Colon (tissue), 2 donors: ENCODE results near the gene ASAP2.

Experiments used
- FAIRE-seq: peaks from 2 replicates; lab custom pipeline; 2012; peaks lifted over from hg19 to GRCh38; lab: Jason Lieb, UNC
- donor health status: control.
- donor health status: control.

Gene ASAP2

GRCh38 chr2:9275399-9275798 is 68.8 kb downstream of the ASAP2 start:
- FAIRE-seq, result no peak

GRCh38 chr2:9276074-9276473 is 69.5 kb downstream of the ASAP2 start:
- FAIRE-seq, result no peak

GRCh38 chr2:9276901-9277451 is 70.4 kb downstream of the ASAP2 start:
- no peak for FAIRE-seq

GRCh38 chr2:9278439-9278838 is 71.8 kb downstream of the ASAP2 start:
- no peak for FAIRE-seq

GRCh38 chr2:9279426-9279825 is 72.8 kb downstream of the ASAP2 start:
- no peak for FAIRE-seq

- no peak for FAIRE-seq
Observed at GRCh38 chr2:9280224-9280623, 73.6 kb downstream of the ASAP2 start.

- FAIRE-seq, result no peak
Observed at GRCh38 chr2:9281145-9281544, 74.5 kb downstream of the ASAP2 start.

- no peak for FAIRE-seq
Observed at GRCh38 chr2:9282128-9283112, 75.8 kb downstream of the ASAP2 start.

- no peak for FAIRE-seq
Observed at GRCh38 chr2:9284521-9285297, 78.1 kb downstream of the ASAP2 start.

- no peak for FAIRE-seq
Observed at GRCh38 chr2:9285385-9285920, 78.8 kb downstream of the ASAP2 start.

GRCh38 chr2:9285921-9286320 is 79.3 kb downstream of the ASAP2 start:
- no peak for FAIRE-seq

- no peak for FAIRE-seq
Observed at GRCh38 chr2:9286554-9287399, 80.2 kb downstream of the ASAP2 start.

GRCh38 chr2:9287400-9288045 is 80.9 kb downstream of the ASAP2 start:
- no peak for FAIRE-seq

GRCh38 chr2:9288233-9288632 is 81.6 kb downstream of the ASAP2 start:
- FAIRE-seq, result no peak

- no peak for FAIRE-seq
Observed at GRCh38 chr2:9288681-9289338, 82.2 kb downstream of the ASAP2 start.

- FAIRE-seq, result no peak
Observed at GRCh38 chr2:9291331-9291730, 84.7 kb downstream of the ASAP2 start.

- FAIRE-seq, result no peak
Observed at GRCh38 chr2:9291866-9292265, 85.3 kb downstream of the ASAP2 start.

- FAIRE-seq, result no peak
Observed at GRCh38 chr2:9292426-9292825, 85.8 kb downstream of the ASAP2 start.

- FAIRE-seq, result no peak
Observed at GRCh38 chr2:9294764-9295163, 88.2 kb downstream of the ASAP2 start.

- FAIRE-seq, result no peak
Observed at GRCh38 chr2:9296559-9296958, 89.9 kb downstream of the ASAP2 start.

GRCh38 chr2:9297156-9297555 is 90.5 kb downstream of the ASAP2 start:
- no peak for FAIRE-seq
